CD4-positive, alpha-beta T cell treated with Interleukin-21 for 1 hour (primary cell): ENCODE data around the gene CLEC12A.
"Not testable (repeated sequence)": the region's sequence is repeated elsewhere in the genome, so short reads cannot be mapped to it uniquely, and the experiment has no call there.

Experiments
- DNase-seq: peaks from one replicate; pipeline ENCODE4 v3.0.0-alpha.2; 2020

CLEC12A gene

DNA sequence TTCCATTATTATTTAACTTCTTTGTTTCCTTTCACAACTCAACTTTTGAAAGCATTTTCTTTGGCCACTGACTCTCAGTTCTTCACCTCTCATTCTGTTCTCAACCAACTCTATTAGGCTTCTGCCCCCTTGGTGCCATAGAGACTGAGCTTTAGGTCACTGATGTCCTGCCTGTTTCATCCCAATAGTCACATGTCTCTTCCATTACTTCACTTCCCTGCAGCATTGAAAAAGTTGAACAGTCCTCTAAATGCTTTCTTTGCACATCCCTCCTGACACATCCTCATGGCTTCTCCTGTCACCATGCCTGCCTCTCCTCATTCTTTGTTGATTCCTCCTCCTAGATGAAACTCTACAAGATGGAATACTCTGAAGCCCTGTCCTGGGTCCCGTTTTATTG lies 2.7 kb downstream of the CLEC12A start:
- DNase-seq: no peak

GRCh38 chr12:9974731-9975130 lies 3.5 kb downstream of the CLEC12A start:
- DNase-seq: not testable (repeated sequence)

- DNase-seq: no peak
Observed at GRCh38 chr12:9975614-9976013, 4.4 kb downstream of the CLEC12A start.

DNA sequence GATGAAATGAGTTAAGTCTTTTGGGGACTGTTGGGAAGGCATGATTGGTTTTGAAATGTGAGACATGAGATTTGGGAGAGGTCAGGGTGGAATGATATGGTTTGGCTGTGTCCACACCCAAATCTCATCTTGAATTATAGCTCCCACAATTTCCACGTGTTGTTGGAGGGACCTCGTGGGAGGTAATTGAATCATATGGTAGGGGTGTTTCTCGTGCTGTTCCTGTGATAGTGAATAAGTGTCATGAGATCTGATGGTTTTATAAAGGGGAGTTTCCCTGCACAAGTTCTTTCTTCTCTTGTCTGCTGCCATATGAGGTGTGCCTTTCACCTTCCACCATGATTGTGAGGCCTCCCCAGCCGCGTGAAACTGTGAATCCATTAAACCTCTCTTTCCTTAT lies 5.4 kb downstream of the CLEC12A start:
- DNase-seq: not testable (repeated sequence)

DNA sequence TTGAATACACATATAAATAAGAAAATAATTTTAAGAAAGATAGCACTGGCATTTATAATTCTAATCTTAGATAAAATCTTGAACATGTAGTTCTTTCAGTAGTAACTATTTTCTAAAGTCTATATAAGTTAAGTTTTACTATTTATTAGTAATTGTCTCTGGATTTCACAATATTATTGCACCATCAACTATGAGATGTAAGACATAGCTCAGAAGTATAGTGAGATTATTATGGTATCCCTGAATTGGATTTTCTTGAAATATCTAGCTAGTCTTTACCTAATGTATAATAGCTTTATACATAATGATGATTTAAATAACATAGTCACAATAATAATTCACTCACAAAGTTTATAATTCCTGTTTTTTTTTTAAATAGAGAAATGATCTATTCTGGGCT lies 6.7 kb downstream of the CLEC12A start:
- no peak for DNase-seq

- DNase-seq: no peak
Observed at GRCh38 chr12:9980126-9980525, 8.9 kb downstream of the CLEC12A start.

DNA sequence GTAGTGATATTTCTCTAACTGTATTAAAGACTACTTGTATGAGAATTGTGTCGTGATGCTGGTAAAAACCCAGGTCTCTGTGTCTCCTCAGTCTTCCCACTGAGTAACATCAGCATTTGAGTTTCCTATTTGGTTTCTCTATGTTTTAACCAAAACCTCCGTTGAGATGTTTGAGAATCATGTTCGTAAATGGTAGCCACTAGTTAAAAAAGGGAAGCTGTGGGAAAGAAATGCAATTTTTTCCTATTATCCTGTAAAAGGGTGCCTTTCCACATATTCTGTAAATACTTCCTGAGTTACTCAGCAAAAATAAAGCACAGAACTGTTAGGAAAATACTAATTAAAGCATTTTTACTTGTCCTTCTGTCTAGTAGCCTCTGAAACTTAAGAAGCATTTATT lies 20.7 kb downstream of the CLEC12A start:
- DNase-seq: no peak

- no peak for DNase-seq
Observed at GRCh38 chr12:9992296-9992695, 21.1 kb downstream of the CLEC12A start.

GRCh38 chr12:9999016-9999415 lies 27.8 kb downstream of the CLEC12A start, which contains the start of gene CLEC1B:
CLEC1B (minus strand) TSS chr12:9999121; CDS start chr12:9999100, 21 bp downstream.
- no peak for DNase-seq

DNA sequence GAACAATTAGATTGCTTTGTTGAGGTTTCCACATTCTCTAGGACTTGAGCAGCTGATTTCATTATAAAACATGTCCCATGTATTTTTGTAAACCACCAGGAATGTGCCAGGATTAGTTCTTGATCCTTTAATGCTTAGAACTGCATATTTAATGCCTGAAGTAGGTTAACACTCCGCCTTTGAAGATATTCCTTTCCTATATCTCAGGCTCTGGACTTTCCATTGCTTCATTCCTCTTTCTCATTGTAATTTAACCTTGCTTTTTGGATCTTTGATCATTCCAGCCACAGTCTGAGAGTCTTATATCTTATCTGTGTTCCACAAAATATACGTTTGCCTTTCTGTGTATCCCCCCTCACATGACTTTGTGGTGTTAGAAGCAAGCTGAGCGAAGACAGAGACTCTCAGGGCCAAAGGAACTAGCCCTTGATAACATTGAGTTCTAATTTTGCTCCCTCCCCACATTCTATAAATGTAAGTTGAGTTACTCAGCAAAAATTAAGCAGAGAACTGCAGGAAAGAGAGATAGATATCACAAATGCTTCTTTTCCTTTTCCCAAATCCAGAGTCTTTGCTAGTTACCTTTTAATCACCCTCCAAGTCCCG lies 30.1 kb downstream of the CLEC12A start:
- DNase-seq: no peak

DNA sequence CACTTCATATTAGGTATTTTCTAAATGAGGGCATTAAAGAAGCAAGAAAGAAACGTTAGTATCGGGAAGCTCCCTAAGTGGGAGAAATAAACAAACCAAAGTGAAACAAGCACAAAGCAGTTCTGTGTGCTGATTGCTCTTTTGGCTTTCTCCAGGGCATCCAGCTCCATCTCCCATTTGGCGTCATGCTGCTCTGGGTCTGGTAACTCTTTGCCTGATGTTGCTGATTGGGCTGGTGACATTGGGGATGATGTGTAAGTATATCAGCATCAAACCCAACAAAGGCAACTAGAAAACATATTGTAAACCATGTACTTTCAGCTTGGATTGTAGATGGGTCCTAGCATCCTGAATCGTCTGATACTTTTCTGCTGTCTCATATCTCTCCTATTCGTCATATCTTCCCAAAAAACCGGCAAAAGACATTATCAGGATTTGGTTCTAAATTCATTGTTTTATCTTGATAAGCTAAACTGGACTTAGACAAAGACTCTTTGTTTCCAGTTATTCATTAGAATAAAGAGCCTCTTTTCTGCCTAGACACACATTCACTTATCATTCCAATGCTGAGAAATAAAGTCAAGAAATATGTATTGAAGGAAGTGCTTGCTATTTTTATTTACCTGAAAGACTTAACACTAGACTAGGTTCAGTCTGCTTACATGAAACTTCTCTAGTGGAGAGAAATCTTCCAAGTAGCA lies 41.6 kb downstream of the CLEC12A start:
- DNase-seq: no peak

DNA sequence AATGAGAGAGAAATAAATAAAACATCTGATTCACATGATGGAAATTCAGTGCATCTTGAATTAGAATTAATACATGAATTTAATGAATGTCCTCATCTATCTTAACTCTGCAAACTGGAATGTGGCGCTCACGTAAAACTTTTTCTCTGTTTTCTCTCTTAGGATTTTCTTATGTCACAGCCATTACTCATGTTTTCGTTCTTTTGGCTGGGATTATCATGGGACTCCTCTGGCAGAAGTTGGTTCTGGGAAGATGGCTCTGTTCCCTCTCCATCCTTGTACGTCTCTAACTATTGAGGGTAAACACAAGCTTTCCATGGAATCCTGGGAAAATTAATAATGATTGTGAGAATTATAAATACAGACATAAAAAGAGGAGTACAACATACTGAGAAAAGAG lies 44.2 kb downstream of the CLEC12A start:
- DNase-seq: no peak

DNA sequence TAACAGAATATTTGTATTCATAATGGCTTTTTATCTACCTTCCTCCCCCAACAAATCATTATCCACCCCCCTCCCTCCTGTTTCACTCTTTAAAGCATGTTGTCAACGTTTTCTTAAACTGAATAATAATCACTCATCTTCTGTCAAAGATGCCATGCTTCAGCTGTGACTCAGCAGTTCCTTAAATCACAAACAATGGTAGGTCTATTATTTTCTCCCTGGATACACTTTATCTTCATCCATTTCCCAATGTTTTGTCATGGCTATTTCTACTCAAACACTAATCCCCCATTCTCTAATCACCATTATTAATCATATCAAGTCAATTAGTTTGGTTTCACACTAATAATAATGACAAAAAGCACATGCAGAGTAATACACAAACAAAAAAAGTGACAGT lies 45.7 kb downstream of the CLEC12A start:
- no peak for DNase-seq

DNA sequence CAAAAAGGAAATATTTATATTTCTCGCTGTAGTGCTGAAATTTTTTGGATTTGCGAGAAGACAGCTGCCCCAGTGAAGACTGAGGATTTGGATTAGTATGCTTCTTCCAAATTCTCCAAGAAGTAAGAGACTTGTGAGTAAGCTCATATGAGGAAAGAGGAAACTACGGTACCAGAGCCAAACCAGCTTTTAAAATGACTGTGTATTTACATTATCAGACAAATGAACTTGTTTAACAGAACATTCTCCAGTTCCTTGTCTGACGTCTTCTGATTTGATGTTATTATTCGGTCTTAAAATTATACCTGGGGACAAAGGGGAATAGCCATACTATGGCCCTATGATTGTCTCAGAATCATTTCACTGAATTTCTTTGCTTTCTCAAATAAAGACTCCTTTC lies 47.2 kb downstream of the CLEC12A start:
- DNase-seq: no peak

GRCh38 chr12:10021342-10021741 lies 50.1 kb downstream of the CLEC12A start:
- DNase-seq: no peak

DNA sequence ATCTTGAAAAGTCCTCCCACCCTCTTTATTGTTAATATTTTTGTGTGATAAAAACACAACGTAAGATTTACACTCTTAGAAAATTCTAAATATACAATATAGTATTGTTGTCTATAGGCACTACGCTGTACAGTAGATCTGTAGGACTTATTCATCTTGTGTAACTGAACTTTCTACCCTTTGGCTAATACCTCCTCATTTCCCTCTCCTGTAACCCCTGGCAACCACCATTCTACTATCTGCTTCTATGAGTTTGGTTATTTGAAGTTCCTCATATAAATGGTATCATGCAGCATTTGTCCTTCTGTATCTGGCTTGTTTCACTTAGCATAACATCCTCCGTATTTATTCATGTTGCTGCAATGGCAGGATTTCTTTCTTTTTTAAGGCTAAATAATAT lies 54.0 kb downstream of the CLEC12A start:
- DNase-seq: no peak

DNA sequence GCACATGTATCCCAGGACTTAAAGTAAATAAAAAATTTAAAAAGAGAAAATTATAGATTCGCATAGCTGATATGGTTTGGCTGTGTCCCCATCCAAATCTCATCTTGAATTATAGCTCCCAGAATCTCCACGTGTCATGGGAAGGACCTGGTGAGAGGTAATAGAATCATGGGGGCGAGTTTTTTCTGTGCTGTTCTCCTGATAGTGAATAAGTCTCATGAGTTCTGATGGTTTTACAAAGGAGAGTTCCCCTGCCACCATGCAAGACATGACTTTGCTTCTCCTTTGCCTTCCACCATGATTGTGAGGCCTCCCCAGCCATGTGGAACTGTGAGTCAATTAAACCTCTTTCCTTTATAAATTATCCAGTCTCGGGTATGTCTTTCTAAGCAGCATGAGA lies 55.5 kb downstream of the CLEC12A start:
- not testable (repeated sequence) for DNase-seq

GRCh38 chr12:10027311-10027710 lies 56.1 kb downstream of the CLEC12A start:
- no peak for DNase-seq

- DNase-seq: no peak
Observed at GRCh38 chr12:10027721-10028120, 56.5 kb downstream of the CLEC12A start.

DNA sequence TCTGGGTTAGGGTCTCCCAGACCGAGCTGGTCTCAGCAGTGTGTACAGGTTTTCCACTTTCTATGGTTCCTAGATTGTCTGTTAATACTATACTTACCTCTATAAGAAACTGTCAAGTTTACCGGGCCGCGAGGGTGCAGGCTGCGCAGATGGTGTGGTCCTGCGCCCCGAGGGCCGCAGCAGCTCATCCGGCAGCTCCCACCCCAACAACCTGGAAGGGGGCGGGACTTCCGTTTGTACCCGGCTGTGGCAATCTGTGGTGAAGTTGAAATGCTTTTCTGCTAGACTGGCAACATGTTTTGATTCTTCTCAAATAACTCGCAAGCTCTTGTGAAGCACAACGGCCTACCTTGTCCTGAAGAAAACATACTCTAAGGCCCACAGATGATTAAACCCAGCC lies 59.2 kb downstream of the CLEC12A start, which contains the start of gene CLEC9A:
Gene CLEC9A, plus strand, starts transcription at position 237 of the 400 bp plus-strand sequence. CDS start 22,006 bp downstream, outside the sequence.
- DNase-seq: no peak

- DNase-seq: no peak
Observed at GRCh38 chr12:10031321-10031720, 60.1 kb downstream of the CLEC12A start.

DNA sequence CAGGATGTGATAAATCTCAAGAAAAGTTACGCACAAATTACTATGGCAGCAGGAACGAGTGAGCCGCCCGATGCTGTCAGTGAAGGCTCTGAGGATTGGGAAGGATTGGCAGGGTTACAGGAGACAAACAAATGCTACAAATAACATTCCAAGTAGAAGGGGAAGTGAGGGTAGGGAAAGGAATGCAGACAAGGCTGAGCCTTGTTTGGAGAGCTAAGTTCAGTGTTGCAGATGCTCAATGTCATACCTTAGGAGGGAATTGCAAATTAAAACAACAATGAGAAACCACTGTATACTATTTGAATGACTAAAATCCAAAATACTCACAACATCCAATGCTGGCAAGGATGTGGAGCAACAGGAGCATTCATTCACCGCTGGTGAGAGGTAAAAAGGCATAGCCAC lies 60.6 kb downstream of the CLEC12A start:
- no peak for DNase-seq

- DNase-seq: no peak
Observed at GRCh38 chr12:10033783-10034545, 62.8 kb downstream of the CLEC12A start.
